GM18505 (cell line): ENCODE results near the gene B3GAT1.

Experiments
- ATAC-seq: cut with Tn5 transposase; IDR thresholded peaks from one replicate; pipeline ENCODE4 v1.9.1; 2021; ENCODE audit not compliant: unreplicated experiment
- POLR2A ChIP-seq: IDR thresholded peaks from 4 replicates; pipeline ENCODE4 v1.6.1; 2011; ENCODE audit warnings: borderline replicate concordance; ENCODE audit not compliant: insufficient read depth, insufficient read length; ENCODE audit errors: extremely low read depth

The B3GAT1 gene

DNA sequence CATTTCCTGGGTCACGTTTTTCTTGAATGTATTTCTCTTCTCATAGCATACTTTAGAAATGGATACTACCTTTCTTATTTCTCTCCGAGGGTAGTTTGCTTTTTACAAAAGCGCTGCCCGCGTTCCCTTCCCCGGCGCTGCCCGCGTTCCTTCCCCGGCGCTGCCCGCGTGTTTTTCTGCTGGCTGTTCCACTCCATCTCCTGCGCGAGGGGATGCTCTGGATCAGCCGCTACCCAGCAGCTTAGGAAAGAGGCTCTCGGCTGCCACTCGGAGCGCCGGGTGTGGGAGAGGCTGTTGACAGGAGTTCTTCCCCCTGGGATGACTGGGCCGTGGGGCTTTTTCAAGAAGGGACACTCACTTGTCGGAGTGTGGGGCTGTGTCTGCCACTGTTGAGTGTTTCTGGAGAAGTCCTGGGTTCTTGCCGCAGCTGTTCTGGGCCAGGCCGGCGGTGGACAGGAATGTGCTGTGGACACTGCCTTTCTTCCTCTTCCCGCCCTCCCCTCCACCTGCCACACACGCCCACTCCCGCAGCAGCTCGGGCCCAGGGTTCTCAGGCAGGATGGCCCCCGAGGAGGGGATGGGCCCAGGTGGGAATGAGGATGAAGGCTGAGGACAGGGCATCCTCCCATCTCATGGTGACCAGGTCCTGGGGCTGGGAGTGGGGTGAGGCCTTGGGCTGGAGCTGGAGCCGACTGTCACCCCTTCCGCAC, 49.7 kb downstream of the B3GAT1 start:
- no peak for TF ChIP-seq POLR2A
- ATAC-seq = no peak

DNA sequence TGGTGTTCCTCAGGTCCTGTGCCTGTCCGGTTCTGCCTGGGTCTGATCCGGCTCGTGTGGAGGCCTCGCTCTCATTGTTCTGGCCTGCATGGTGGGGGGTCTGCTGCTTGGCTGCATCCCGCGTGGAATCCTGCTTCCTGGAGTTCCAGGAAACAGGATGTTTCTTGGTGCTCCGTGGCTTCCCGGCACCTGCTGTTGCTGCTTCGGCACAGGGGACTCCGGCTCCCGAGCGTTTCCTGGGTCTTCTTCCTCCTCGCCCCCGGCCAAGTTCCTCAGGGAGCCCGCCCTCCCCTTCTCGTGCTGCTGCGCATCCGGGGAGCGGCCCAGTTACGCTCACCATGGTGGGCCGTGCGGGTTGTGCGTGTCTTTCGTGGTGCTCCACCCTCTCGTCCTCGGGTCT, 50.4 kb downstream of the B3GAT1 start:
- ATAC-seq = no peak
- TF ChIP-seq POLR2A = no peak

DNA sequence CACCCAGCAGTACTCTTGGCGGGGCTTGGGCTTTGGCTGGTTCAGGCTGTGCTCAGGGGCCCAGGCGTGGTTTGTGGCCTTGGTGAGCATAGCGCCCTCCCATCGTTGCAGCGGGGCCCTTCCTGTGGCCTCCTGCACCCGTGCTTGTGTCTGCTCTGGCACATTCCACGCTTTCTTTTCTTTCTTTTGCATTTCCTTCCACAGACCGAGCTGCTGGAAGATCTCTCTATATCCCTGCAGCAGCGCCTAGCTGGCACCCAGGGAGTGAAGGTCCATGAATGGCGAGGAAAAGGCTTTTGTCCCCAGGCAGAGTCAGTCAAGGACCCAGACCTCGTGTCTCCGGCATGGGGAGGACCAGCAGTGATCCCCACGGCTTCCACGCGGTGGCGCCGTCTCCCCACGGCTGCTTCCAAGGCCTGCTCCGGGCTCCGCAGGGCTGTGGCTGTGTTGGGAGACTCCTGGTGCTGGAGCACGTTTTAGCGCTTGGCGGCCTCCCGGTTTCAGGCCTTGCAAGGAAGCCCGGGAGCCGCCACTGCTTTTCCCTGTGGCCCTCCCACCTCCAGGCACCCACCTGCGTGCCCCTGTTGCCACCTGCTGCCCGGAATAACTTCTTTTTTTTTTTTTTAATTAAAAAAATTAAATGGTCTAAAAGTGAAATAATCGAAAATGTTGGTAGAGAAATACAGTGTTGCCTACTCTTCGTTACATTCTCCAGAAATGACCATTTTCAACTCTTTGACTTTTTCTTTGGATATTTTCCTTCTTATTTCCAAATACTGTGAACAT, 51.8 kb downstream of the B3GAT1 start:
- no peak for TF ChIP-seq POLR2A
- peak; percentile 88 for ATAC-seq

DNA sequence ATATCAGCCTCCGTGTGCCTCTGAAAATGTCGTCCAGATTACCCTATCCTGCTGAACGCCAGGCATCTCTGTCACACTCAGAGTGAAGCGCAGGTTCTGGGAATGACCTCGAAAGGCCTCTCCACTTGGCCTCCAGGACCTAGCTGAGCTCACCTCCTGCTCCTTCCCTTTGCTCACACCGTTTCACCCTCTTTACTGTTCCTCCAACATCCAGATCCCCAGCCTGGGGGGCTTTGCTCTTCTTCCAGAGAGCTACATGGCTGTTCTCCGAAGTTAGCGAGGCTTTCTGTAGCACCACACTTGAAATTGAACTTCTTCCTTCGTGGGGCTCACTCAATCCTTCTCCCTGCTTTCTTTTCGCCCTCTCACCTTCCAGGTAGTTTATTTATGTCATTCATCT, 52.4 kb downstream of the B3GAT1 start:
- no peak for TF ChIP-seq POLR2A
- ATAC-seq = no peak

DNA sequence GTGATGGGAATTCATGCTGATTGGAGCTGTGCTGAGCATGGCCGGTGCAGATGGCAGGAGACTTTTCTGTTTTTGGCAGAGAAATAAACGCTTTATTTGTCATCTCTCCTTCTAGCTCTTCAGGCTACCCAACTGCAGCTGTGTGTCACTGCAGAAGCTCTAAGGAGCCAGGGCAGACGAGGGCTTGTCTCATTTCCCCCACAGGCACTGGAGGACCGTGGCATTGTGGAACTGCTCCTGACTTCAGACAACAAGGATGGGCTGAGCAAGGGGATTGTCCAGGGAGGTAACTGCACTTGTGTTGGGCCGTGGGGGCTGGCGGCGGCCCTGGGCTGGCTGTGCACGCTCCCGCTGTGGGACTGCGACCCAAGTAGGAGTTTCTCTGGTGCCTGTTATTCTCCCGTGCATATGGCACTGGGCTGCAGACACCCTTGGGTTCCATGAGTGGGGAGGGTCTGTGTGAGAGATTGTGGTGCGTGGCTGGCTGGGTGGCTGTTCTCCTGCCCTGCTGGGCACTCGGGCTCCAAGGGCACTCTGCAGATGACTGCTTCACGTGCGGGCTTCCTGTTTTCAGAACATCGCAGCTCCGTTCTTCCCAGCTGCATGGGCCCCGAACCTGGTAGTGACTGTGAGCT, 53.1 kb downstream of the B3GAT1 start:
- TF ChIP-seq POLR2A = no peak
- ATAC-seq = no peak

DNA sequence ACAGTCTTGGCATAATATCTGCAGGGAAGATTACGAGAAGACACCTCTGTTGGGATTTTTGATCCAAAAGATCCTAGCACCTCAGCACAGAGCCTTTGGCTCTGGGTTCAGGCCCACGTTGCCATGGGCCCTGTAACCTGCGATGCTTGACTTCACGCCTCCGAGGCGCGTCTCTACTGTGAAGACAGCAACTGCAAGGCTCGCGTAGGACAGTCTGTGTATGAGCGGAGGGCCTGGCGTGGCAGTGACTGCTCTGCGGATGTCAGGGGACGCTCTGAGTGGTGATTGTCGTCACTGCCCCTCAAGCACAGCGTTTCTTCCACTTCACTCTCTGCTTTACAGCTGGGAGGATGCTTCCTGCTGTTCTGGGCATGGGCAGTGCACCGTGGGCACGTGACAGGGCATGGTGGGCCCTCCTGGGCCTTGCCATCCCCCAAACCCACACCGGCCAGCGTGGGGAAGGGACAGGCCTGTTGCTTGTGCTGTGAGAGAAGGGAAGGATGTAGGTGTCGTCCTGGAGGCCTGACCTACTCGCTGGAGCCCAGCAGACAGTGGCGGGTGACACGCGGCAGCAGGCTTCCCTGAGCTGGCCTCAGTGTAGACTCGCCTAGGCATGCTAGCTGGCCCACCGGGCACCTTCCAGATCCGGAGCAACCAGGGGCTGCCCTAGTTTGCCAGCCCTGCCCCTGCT, 53.7 kb downstream of the B3GAT1 start:
- TF ChIP-seq POLR2A = no peak
- ATAC-seq = no peak

DNA sequence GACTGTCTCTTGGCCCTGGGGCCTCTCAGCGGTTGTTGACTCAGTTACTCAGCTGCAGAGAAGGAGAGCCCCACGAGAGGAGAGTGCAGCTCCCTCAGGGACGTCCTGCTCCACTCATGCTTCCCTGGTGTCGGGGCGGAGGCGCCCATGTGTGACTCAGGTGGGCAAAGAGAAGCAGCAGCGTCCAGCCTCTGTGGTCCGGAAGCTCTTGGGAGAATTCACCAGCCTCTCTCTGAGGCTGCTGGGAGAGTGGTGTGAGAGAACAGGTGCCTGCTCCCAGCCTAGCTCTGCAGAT, 54.5 kb downstream of the B3GAT1 start:
- no peak for ATAC-seq
- TF ChIP-seq POLR2A = no peak

DNA sequence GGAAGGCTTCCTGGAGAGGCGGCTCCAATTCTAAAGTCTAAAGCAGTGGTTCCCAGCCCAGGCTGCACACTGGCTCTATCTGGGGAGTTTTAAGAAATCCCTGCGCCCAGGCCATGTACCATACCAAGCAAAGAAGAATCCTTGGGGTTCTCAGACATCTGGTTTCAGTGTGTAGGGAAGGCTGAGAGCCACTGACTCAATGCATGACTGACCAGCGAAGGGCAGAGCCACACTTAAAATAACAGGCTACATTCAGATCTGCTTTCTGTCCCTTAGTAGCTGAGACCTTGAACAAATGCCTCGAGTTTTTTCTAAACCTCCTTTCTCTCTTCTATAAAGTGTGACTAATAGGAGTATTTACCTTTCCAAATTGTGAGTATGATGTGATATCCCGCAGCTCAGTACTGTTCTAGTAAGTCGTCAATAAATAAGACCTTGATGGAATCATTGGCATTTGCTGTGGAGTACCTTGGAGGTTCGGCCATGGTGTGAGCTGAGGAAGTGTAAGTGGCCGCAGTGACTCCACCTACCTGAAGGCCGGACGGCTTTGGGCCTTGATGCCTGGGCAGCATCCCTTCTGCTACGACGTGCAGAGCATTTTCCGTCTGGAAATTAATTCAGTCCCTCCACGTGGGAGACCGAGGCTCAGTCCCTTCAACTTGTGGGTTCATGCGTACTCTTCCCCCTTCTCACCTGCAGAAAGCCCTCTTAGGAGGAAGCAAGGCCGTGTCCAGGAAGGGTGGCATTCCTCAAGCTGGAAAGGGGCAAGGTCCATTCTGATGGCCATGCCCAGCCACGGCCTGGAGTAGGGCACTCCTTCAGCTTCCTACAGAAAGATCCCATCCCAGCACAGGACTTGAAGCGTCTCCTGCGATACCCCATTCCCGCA, 55.1 kb downstream of the B3GAT1 start:
- TF ChIP-seq POLR2A = no peak
- no peak for ATAC-seq

DNA sequence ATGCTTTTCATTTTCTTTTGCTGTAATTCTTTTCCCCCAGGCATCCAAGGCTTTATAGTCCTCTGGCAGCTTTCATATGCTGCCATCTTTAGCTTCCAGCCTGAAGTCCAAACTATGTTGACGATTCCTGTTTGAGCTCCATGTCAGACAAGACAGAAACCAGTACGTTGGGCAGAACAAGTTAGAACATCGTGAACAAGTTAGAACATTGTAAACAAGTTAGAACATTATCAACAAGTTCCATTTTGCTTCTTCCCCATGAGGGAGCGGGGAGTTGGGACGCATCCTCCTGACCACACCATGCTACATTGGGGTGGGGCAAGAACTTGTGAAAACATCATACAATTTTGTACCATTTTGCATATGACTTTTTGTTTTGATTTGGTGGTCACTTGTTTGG, 56.4 kb downstream of the B3GAT1 start:
- TF ChIP-seq POLR2A = no peak
- ATAC-seq = no peak

DNA sequence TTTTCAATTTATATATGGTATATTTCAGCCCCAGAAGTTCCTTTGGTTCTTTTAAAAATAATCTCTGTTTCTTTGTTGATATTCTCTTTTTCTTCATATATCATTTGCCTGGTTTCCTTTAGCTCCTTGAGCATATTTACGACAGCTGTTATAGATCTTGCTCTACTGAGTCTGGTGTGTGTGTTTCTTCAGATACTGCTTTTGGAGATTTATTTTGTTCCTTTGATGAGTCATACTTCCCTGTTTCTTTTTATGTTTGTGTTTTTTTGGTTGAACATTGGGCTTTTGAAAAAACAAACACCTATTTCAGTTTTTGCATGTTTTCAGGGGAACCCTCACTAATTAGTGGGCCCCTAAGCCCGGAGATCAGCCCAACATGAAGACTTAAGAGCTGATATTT, 56.9 kb downstream of the B3GAT1 start:
- no peak for ATAC-seq
- no peak for TF ChIP-seq POLR2A

DNA sequence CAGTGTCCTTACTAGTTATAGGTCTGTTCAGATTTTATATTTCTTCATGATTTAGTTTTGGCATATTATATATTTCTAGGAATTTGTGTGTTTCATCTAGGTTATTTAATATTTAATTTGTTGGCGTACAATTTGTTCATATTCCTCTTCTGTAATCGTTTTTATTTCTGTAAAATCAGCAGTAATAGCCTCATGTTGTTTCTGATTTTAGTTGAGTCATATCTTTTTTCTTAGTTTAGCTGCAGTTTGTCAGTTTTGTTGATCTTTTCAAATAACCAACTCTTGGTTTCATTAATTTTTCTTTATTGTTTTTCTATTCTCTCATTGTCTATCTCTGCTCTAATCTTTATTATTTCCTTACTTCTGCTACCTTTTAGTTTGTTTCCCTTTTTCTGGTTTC, 59.9 kb downstream of the B3GAT1 start:
- no peak for TF ChIP-seq POLR2A
- no peak for ATAC-seq

DNA sequence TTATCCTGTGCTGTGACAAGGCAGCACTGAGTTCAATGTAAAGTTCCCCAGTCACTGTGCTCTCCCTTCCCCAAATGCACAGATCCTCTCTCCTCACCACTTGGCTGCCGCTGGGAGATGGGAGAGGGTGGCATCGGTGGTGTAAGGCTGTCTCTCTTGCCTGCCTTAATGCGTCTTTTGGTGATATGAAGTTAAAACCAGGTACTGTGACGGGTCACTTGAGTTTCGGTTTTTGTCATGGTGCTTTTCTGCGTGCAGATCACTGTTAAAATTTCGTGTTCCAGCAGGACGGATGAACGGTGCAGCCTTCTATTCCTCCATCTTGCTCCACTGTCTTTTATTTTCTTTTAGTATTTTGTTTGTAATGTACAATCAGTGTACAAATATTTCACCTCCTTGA, 61.7 kb downstream of the B3GAT1 start:
- no peak for TF ChIP-seq POLR2A
- no peak for ATAC-seq
